Tibial artery (tissue), 4 donors: Measurements from ENCODE around the gene CERKL.

Experiments
- DNase-seq, 2 donors: peaks; one replicate each; pipeline ENCODE4 v3.0.0-alpha.2; 2019
- H3K27ac ChIP-seq, 2 donors: fragments of 200-600 bp; sonication (generic) in 1 of 2; 1 replicate in 1 of 2; 2 replicates in 1 of 2; pipeline ENCODE4 v1.5.1; 2018 to 2019; ENCODE audit warnings: mild to moderate bottlenecking in 1 of 2
- H3K27me3 ChIP-seq, 2 donors: fragments of 200-600 bp; sonication (generic) in 1 of 2; one replicate each; pipeline versions ENCODE4 v1.5.1 to v1.6.0; 2016 to 2019
- H3K36me3 ChIP-seq, 3 donors: fragments of 200-600 bp; sonication (generic) in 2 of 3; one replicate each; pipeline ENCODE4 v1.5.1; 2016 to 2019; ENCODE audit warnings: mild to moderate bottlenecking in 2 of 3
- H3K4me1 ChIP-seq, 4 donors: fragments of 200-600 bp; sonication (generic) in 2 of 4; 1 replicate in 3 of 4; 2 replicates in 1 of 4; pipeline ENCODE4 v1.5.1; 2016 to 2019
- H3K4me3 ChIP-seq, 2 donors: fragments of 200-600 bp; sonication (generic) in 1 of 2; 1 replicate in 1 of 2; 2 replicates in 1 of 2; pipeline ENCODE4 v1.5.1; 2018 to 2019; ENCODE audit warnings: mild to moderate bottlenecking in 2 of 2
- H3K9me3 ChIP-seq, 3 donors: fragments of 200-600 bp; sonication (generic) in 1 of 3; one replicate each; pipeline ENCODE4 v1.5.1; 2016 to 2019
- intact Hi-C: fragments of 100-400 bp; cut with DNase I; formaldehyde crosslinking; loops from one replicate; pipeline ENCODE4 v1.15.0; 2023; ENCODE audit warnings: low total_unique reads
- TF ChIP-seq, protein P1 (sequence below), 2 experiments: fragments of 200-600 bp in 1 of 2; fragments of 450-650 bp in 1 of 2; IDR thresholded peaks; one replicate each; pipeline ENCODE4 v1.5.1; 2017 to 2019; ENCODE audit warnings: antibody characterized with exemption in 2 of 2, mild to moderate bottlenecking in 1 of 2, moderate library complexity in 1 of 2

CERKL gene

DNA sequence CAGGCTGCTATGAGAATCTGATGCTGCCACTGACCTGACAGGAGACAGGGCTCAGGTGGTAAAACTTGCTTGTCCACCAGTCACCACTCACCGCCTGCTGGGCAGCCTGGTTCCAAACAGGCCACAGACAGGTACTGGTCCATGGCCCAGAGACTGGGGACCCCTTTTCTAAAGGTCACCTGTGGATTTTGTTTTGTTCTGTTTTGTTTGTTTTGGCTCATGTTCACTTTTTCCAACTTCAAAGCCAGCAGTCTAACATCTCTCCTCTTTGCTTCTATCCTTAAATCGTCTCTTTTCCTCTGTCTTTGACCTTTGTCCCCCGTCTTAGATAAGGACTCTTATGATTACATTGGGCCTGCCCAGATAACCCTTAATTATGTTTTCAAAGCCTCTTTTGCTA lies 3.3 kb upstream of the CERKL start:
- TF ChIP-seq, protein P1, sequence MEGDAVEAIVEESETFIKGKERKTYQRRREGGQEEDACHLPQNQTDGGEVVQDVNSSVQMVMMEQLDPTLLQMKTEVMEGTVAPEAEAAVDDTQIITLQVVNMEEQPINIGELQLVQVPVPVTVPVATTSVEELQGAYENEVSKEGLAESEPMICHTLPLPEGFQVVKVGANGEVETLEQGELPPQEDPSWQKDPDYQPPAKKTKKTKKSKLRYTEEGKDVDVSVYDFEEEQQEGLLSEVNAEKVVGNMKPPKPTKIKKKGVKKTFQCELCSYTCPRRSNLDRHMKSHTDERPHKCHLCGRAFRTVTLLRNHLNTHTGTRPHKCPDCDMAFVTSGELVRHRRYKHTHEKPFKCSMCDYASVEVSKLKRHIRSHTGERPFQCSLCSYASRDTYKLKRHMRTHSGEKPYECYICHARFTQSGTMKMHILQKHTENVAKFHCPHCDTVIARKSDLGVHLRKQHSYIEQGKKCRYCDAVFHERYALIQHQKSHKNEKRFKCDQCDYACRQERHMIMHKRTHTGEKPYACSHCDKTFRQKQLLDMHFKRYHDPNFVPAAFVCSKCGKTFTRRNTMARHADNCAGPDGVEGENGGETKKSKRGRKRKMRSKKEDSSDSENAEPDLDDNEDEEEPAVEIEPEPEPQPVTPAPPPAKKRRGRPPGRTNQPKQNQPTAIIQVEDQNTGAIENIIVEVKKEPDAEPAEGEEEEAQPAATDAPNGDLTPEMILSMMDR (IDR thresholded peaks at IDR 0.05): no peak
- DNase-seq: no peak
- intact Hi-C loops: no loop called here
- Histone ChIP-seq H3K36me3 (no peaks in the 10 kb centered on the region), H3K4me3 (no peak overlapping the region), H3K27ac (no peak overlapping the region), H3K27me3 (peaks cover 0 to 13% of the 10 kb centered on the region in 2 donors), H3K4me1 (peaks cover 0 to 16% (median 9%) of the 10 kb centered on the region in 4 donors), H3K9me3 (no peaks in the 10 kb centered on the region)

DNA sequence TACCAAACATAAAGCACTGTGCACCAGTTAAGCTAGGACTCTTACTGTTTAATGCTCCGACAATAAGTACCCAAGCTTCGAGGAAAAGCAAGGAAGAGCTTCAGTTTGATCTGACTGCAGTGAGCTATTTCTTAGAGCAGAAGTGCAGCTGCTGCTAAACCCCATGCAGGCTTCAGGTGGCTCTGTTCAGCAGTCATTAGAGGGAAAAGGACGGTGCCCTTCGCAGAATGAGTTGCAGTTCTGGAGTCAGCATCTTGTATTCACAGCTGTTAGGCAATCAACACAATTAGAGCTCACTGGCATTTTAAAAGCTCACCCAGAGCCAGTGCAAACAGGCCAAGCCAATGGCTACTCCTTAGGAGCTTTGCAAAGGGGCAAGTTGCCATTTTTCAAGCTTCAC lies 1.5 kb upstream of the CERKL start:
- Histone ChIP-seq H3K36me3 (no peaks in the 10 kb centered on the region), H3K27ac (no peak overlapping the region), H3K4me1 (peaks cover 0 to 16% (median 9%) of the 10 kb centered on the region in 4 donors), H3K4me3 (no peak overlapping the region), H3K9me3 (no peaks in the 10 kb centered on the region), H3K27me3 (peaks cover 0 to 13% of the 10 kb centered on the region in 2 donors)
- TF ChIP-seq, protein P1 (IDR thresholded peaks at IDR 0.05): no peak
- no peak for DNase-seq
- intact Hi-C loops: no loop called here

DNA sequence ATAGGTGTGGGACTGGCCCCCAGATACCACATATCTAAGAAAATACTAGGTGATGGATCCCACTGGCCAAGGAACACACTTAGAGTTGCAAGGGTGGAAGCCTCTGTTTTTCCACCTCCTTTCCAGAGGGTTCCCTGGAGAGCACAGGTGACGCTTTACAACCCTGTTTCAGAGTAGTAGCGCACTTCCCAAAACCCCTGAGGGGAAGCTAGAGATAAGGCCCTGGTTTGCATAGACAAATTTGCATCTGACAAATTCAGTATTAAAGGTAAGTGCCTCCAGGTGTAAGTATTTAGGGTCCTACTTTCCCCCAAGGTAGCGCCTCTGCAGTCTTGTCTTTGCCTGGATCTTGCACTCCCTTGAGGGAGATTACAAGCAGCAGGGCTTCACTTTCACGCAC lies 474 bp upstream of the CERKL start:
- Histone ChIP-seq H3K9me3 (no peaks in the 10 kb centered on the region), H3K4me1 (peaks cover 0 to 16% (median 9%) of the 10 kb centered on the region in 4 donors), H3K36me3 (no peaks in the 10 kb centered on the region), H3K27ac (no peak overlapping the region), H3K4me3 (peak overlapping the region; percentile 52 to 66), H3K27me3 (peaks cover 0 to 13% of the 10 kb centered on the region in 2 donors)
- TF ChIP-seq, protein P1 (IDR thresholded peaks at IDR 0.05): no peak
- intact Hi-C loops: no loop called here
- DNase-seq: no peak

DNA sequence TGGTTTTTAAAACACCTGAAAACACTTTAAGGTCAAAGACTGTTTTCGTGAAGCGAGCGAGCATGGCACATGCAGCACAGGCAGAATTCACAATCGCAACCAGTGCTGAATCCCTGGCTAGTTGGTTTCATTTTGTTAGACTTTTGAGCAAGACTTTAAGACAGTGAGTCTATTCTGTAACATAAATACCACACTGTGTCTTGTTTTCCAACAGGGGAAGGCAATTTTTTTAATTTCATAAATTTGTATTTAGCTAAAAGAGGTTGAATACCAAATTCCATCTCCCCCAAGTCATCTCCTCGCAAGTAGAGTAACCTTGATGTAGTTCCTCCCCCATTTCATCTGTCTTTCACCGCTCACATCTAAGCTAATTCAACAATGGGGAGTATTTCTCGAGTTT lies 1.4 kb downstream of the CERKL start:
- peaks cover 0 to 16% (median 9%) of the 10 kb centered on the region in 4 donors for H3K4me1 ChIP-seq
- peaks cover 0 to 13% of the 10 kb centered on the region in 2 donors for H3K27me3 ChIP-seq
- no peak overlapping the region for H3K4me3 ChIP-seq
- no peaks in the 10 kb centered on the region for H3K9me3 ChIP-seq
- no peak overlapping the region for H3K27ac ChIP-seq
- intact Hi-C loops: no loop called here
- TF ChIP-seq, protein P1 (IDR thresholded peaks at IDR 0.05): no peak
- no peak for DNase-seq
- H3K36me3 ChIP-seq: no peaks in the 10 kb centered on the region

DNA sequence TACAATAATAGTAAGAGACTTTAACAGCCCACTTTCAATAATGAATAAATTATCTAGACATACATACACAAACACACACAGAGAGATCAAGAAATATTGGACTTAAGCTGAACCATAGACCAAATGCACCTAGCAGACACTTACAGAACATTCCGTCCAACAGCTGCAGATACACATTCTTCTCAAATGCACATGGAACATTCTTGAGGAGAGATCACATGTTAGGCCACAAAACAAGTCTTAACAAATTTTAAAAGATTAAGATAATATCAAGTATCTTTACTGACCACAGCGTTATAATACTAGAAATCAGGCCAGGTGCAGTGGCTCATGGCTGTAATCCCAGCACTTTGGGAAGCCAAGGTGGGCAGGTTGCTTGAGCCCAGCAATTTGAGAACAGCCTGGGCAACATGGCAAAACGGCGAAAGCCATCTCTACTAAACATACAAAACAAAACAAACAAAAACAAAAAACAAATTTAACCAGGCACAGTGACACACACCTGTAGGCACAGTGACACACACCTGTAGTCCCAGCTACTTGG lies 7.4 kb downstream of the CERKL start:
- Histone ChIP-seq H3K4me1 (no peaks in the 10 kb centered on the region), H3K9me3 (no peaks in the 10 kb centered on the region), H3K36me3 (no peaks in the 10 kb centered on the region), H3K4me3 (no peak overlapping the region), H3K27ac (no peak overlapping the region), H3K27me3 (no peaks in the 10 kb centered on the region)
- intact Hi-C loops: no loop called here
- TF ChIP-seq, protein P1 (IDR thresholded peaks at IDR 0.05): no peak
- no peak for DNase-seq
